Fibroblast of skin of scalp (primary cell): Measurements from ENCODE around the gene SNRPF.

Experiments
- DNase-seq: peaks from one replicate; pipeline ENCODE4 v3.0.0-alpha.2; 2013

Gene SNRPF

GRCh38 chr12:95859344-95859816 is 628 bp downstream of the SNRPF start:
- peak; percentile 30 for DNase-seq

GRCh38 chr12:95859947-95860850 is 1.4 kb downstream of the SNRPF start:
- no peak for DNase-seq

- no peak for DNase-seq
Observed at GRCh38 chr12:95862038-95862437, 3.3 kb downstream of the SNRPF start.

GRCh38 chr12:95863337-95863736 is 4.6 kb downstream of the SNRPF start:
- DNase-seq = no peak

- no peak for DNase-seq
Observed at GRCh38 chr12:95870897-95871296, 12.1 kb downstream of the SNRPF start.

GRCh38 chr12:95874452-95874851 is 15.7 kb downstream of the SNRPF start:
- DNase-seq = no peak

- DNase-seq = no peak
Observed at GRCh38 chr12:95877622-95878021, 18.9 kb downstream of the SNRPF start.

- no peak for DNase-seq
Observed at GRCh38 chr12:95880895-95881294, 22.1 kb downstream of the SNRPF start.

GRCh38 chr12:95881331-95881955 is 22.7 kb downstream of the SNRPF start:
- DNase-seq = peak; percentile 52

- DNase-seq = peak; percentile 63
Observed at GRCh38 chr12:95882080-95882479, 23.3 kb downstream of the SNRPF start.

- DNase-seq = no peak
Observed at GRCh38 chr12:95882873-95883272, 24.1 kb downstream of the SNRPF start.

GRCh38 chr12:95884998-95885397 is 26.2 kb downstream of the SNRPF start:
- no peak for DNase-seq

GRCh38 chr12:95887311-95887710 is 28.6 kb downstream of the SNRPF start:
- DNase-seq = peak; percentile 53

GRCh38 chr12:95890958-95891357 is 32.2 kb downstream of the SNRPF start:
- DNase-seq = no peak

GRCh38 chr12:95896846-95897245 is 38.1 kb downstream of the SNRPF start:
- no peak for DNase-seq

- DNase-seq = no peak
Observed at GRCh38 chr12:95898081-95898480, 39.3 kb downstream of the SNRPF start.

- peak; percentile 70 for DNase-seq
Observed at GRCh38 chr12:95908573-95908972, 49.8 kb downstream of the SNRPF start.

- no peak for DNase-seq
Observed at GRCh38 chr12:95909871-95910270, 51.1 kb downstream of the SNRPF start.
